ENCODE results near the gene EXOSC6. TPM values are rescaled to one million over a fixed set of nuclear protein-coding genes. Genes with fewer than 3 reads are reported as not detected.
A peak's percentile ranks its signal among the peaks of the same experiment; 100 is the strongest.

EXOSC6 gene
- 18.5 TPM for polyA plus RNA-seq (2013, experiment 1 of 2)
- 17.7 TPM for polyA plus RNA-seq (2013, experiment 2 of 2)

DNA sequence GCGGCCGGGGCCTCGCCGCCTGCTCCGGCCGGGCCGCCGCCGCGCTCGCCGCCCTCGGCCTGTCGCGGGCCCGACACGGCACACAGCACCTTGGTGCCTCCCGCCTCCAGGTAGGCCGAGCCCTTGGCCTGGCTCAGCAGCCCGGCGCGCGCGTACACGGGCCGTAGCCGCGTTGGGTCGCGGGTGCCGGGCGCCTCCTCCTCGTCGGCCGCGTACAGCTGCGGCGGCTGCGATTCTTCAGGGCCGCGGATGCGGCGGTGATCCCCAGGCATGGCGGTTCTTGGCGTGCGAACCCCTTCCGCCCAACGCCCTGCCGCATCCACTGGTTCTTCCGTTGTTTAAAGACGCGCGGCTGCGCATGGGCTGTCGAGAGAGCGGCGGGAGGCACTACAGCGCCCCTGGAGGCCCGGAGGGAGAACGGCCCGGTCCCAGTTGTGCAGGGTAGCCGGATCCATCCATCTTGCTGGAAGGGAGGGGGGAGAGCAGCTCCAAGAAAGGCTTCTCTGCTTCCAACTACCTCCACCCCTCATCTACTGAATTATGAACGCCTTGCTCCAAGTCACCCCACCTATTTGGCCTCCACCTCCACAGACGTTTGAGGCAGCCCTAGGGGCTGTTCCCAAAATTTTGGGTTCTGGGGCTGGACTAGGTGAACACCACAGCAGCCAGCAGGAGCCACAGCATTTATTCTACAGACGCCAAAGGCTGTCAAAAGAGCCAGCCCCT, at the start of gene EXOSC6:
Gene EXOSC6 (minus strand): TSS at position 312 of the 726 bp plus-strand sequence. CDS start 40 bp downstream, at position 272.
- Histone ChIP-seq H3K27ac (ENCODE audit: low read depth, low read length) (peak within 1 kb of the TSS; percentile 79), H3K56ac (ENCODE audit: low read length) (peak within 1 kb of the TSS; percentile 98), H3K9ac (ENCODE audit: low read length) (peak within 1 kb of the TSS; percentile 92), H3K27me3 (ENCODE audit: insufficient read depth, low read length, poor library complexity) (no peaks in the 10 kb centered on the region), H2BK15ac (replicated peaks; ENCODE audit: low read depth) (no peak within 1 kb of the TSS), H3K79me2 (ENCODE audit: control insufficient read depth, insufficient read depth, low read length) (peaks cover 14% of the 10 kb centered on the region), H2BK120ac (ENCODE audit: low read depth, low read length) (no peak within 1 kb of the TSS), H3K4me1 (ENCODE audit: control insufficient read depth, low read depth, low read length) (no peaks in the 10 kb centered on the region), H3K4me3 (ENCODE audit: low read length) (peak within 1 kb of the TSS; percentile 75), H3K4me2 (ENCODE audit: low read length) (peak within 1 kb of the TSS; percentile 75), H4K8ac (ENCODE audit: low read depth, low read length) (peak within 1 kb of the TSS; percentile 39), H3K79me1 (ENCODE audit: low read length) (no peaks in the 10 kb centered on the region), H2AK5ac (ENCODE audit: low read length) (no peak within 1 kb of the TSS), H3K23ac (ENCODE audit: low read length) (peak within 1 kb of the TSS; percentile 94), H3K4ac (ENCODE audit: low read depth, low read length) (peak within 1 kb of the TSS; percentile 76), H3K18ac (ENCODE audit: low read length) (peak within 1 kb of the TSS; percentile 41), H3K36me3 (ENCODE audit: control insufficient read depth, insufficient read depth, low read length) (peaks cover 26% of the 10 kb centered on the region), H2BK5ac (ENCODE audit: low read length) (peak within 1 kb of the TSS; percentile 35), H4K5ac (ENCODE audit: low read length) (no peak within 1 kb of the TSS)
- no CpG with 5 or more reads among the region's 65 CpGs for WGBS (ENCODE audit: extremely low coverage, insufficient coverage, low lambda C conversion rate)
- DNase-seq, result peak; percentile 97

DNA sequence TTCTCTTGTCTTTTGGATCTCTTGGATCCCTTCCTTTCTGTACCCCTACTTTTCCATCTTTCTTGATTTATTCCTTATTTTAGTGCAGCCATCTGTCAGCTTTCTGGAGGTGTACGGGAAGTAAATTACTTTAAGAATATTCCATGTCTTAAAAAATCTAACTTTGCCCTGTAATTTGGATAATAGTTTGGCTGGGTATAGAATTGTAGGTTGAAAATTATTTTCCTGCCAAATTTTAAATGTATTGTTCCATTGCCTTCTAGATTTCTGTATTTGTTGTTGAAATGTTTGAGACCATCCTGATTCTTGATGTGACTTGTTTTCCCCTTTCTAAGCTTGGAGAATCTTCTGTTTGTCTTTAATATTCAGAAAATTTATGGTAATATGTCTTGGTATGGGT, 49.4 kb upstream of the EXOSC6 start:
- Histone ChIP-seq H3K27ac (ENCODE audit: low read depth, low read length) (no peak overlapping the region), H3K9ac (ENCODE audit: low read length) (no peak overlapping the region), H3K23ac (ENCODE audit: low read length) (no peak overlapping the region), H3K4ac (ENCODE audit: low read depth, low read length) (no peak overlapping the region), H2BK120ac (ENCODE audit: low read depth, low read length) (no peak overlapping the region), H2BK15ac (replicated peaks; ENCODE audit: low read depth) (no peak overlapping the region), H3K79me1 (ENCODE audit: low read length) (peaks cover 6% of the 10 kb centered on the region), H2AK5ac (ENCODE audit: low read length) (no peak overlapping the region), H3K56ac (ENCODE audit: low read length) (no peak overlapping the region), H3K4me3 (ENCODE audit: low read length) (no peak overlapping the region), H3K4me1 (ENCODE audit: control insufficient read depth, low read depth, low read length) (peaks cover 8% of the 10 kb centered on the region), H3K27me3 (ENCODE audit: insufficient read depth, low read length, poor library complexity) (no peaks in the 10 kb centered on the region), H4K5ac (ENCODE audit: low read length) (no peak overlapping the region), H2BK5ac (ENCODE audit: low read length) (no peak overlapping the region), H3K18ac (ENCODE audit: low read length) (no peak overlapping the region), H4K8ac (ENCODE audit: low read depth, low read length) (no peak overlapping the region), H3K36me3 (ENCODE audit: control insufficient read depth, insufficient read depth, low read length) (no peaks in the 10 kb centered on the region), H3K79me2 (ENCODE audit: control insufficient read depth, insufficient read depth, low read length) (peaks cover 20% of the 10 kb centered on the region), H3K4me2 (ENCODE audit: low read length) (no peak overlapping the region)
- no peak for DNase-seq
- WGBS (ENCODE audit: extremely low coverage, insufficient coverage, low lambda C conversion rate), result no CpG with 5 or more reads among the region's 1 CpG

DNA sequence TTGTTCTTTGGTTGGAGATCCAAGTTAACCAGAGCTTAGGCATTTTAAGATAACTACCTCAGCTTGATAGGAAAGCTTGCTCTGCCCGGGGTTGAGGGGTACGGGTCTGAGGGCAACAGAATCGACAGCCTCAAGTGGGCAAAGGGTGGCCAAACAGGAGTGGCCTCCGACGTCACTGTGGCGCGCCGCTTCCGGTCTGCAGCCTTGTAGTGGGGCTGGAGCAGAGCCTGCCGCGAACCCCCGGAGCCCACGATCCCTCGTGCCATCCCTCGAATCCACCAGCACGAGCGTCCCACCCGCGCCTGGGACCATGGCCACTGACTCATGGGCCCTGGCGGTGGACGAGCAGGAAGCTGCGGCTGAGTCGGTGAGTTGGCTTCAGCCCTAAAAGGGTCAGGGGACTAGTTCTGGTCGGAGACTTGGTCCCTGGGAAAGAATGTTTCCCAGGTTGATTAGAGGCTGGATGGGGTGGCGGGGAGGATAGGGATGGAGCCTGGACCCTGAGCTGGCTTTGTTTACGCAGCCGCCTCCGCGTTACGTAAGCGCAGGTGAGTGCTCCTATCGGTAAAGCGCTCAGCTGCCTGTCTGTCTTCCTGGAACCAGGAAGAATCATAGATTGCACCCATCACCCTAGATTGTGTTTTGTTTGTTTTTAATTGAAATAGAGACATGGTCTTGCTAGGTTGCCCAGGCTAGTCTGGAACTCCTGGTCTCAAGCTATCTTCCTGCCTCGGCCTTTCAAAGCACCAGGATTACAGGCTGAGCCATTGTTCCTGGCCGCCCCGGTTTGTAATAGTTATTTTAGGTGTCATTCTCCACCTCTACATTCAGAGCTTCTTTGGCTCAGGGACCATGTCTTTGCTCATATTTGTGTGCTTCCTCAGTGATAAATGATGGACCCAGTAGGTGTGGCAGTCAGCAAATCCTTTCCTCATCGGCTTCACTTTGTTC, 47.5 kb upstream of the EXOSC6 start, which contains the start of gene DDX19B:
Gene DDX19B (plus strand): TSS at position 199 of the 951 bp plus-strand sequence. CDS start 112 bp downstream, at position 311.
- H3K79me1 ChIP-seq (ENCODE audit: low read length), result peaks cover 1% of the 10 kb centered on the region
- H3K56ac ChIP-seq (ENCODE audit: low read length), result peak within 1 kb of the TSS; percentile 100
- H3K79me2 ChIP-seq (ENCODE audit: control insufficient read depth, insufficient read depth, low read length), result peaks cover 16% of the 10 kb centered on the region
- no peak within 1 kb of the TSS for H2BK15ac ChIP-seq (replicated peaks; ENCODE audit: low read depth)
- peak; percentile 81 for DNase-seq
- H3K4me1 ChIP-seq (ENCODE audit: control insufficient read depth, low read depth, low read length), result peaks cover 4% of the 10 kb centered on the region
- peak within 1 kb of the TSS; percentile 11 for H2AK5ac ChIP-seq (ENCODE audit: low read length)
- H3K4ac ChIP-seq (ENCODE audit: low read depth, low read length), result no peak within 1 kb of the TSS
- H4K5ac ChIP-seq (ENCODE audit: low read length), result peak within 1 kb of the TSS; percentile 71
- no peak within 1 kb of the TSS for H3K23ac ChIP-seq (ENCODE audit: low read length)
- peak within 1 kb of the TSS; percentile 99 for H3K9ac ChIP-seq (ENCODE audit: low read length)
- H3K18ac ChIP-seq (ENCODE audit: low read length), result peak within 1 kb of the TSS; percentile 1
- H2BK5ac ChIP-seq (ENCODE audit: low read length), result peak within 1 kb of the TSS; percentile 93
- H4K8ac ChIP-seq (ENCODE audit: low read depth, low read length), result peak within 1 kb of the TSS; percentile 13
- peak within 1 kb of the TSS; percentile 5 for H3K4me2 ChIP-seq (ENCODE audit: low read length)
- H3K36me3 ChIP-seq (ENCODE audit: control insufficient read depth, insufficient read depth, low read length), result no peaks in the 10 kb centered on the region
- H3K4me3 ChIP-seq (ENCODE audit: low read length), result peak within 1 kb of the TSS; percentile 98
- WGBS (ENCODE audit: extremely low coverage, insufficient coverage, low lambda C conversion rate), result no CpG with 5 or more reads among the region's 37 CpGs
- no peaks in the 10 kb centered on the region for H3K27me3 ChIP-seq (ENCODE audit: insufficient read depth, low read length, poor library complexity)
- peak within 1 kb of the TSS; percentile 28 for H3K27ac ChIP-seq (ENCODE audit: low read depth, low read length)
- no peak within 1 kb of the TSS for H2BK120ac ChIP-seq (ENCODE audit: low read depth, low read length)

DNA sequence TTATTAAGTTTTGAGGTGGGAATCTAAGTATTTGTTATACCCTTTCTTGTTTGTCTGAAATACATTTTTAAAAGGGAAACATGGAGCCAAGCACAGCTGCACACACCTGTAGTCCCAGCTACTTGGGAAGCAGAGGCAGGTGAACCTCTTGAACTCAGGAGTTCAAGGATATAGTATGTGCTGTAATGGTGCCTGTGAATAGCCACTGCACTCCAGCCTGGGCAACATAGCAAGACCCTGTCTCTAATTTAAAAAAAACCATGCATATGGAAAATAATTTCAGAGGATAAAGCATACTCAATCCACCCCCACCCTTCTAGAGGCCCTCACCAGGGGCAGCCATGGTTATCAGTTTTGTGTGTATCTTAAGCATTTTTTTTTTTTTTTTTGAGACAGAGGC, 43.9 kb upstream of the EXOSC6 start:
- H3K23ac ChIP-seq (ENCODE audit: low read length), result no peak overlapping the region
- no peaks in the 10 kb centered on the region for H3K27me3 ChIP-seq (ENCODE audit: insufficient read depth, low read length, poor library complexity)
- H3K56ac ChIP-seq (ENCODE audit: low read length), result no peak overlapping the region
- no peak overlapping the region for H3K4ac ChIP-seq (ENCODE audit: low read depth, low read length)
- no peak overlapping the region for H3K9ac ChIP-seq (ENCODE audit: low read length)
- no peak overlapping the region for H4K8ac ChIP-seq (ENCODE audit: low read depth, low read length)
- no peak overlapping the region for H2BK15ac ChIP-seq (replicated peaks; ENCODE audit: low read depth)
- peaks cover 4% of the 10 kb centered on the region for H3K4me1 ChIP-seq (ENCODE audit: control insufficient read depth, low read depth, low read length)
- H3K18ac ChIP-seq (ENCODE audit: low read length), result no peak overlapping the region
- no peak overlapping the region for H4K5ac ChIP-seq (ENCODE audit: low read length)
- H3K36me3 ChIP-seq (ENCODE audit: control insufficient read depth, insufficient read depth, low read length), result no peaks in the 10 kb centered on the region
- no peak overlapping the region for H2AK5ac ChIP-seq (ENCODE audit: low read length)
- H3K79me2 ChIP-seq (ENCODE audit: control insufficient read depth, insufficient read depth, low read length), result peaks cover 12% of the 10 kb centered on the region
- H3K4me2 ChIP-seq (ENCODE audit: low read length), result no peak overlapping the region
- no peak overlapping the region for H2BK120ac ChIP-seq (ENCODE audit: low read depth, low read length)
- no peak for DNase-seq
- H3K4me3 ChIP-seq (ENCODE audit: low read length), result no peak overlapping the region
- H3K79me1 ChIP-seq (ENCODE audit: low read length), result peaks cover 1% of the 10 kb centered on the region
- no peak overlapping the region for H2BK5ac ChIP-seq (ENCODE audit: low read length)
- H3K27ac ChIP-seq (ENCODE audit: low read depth, low read length), result no peak overlapping the region

DNA sequence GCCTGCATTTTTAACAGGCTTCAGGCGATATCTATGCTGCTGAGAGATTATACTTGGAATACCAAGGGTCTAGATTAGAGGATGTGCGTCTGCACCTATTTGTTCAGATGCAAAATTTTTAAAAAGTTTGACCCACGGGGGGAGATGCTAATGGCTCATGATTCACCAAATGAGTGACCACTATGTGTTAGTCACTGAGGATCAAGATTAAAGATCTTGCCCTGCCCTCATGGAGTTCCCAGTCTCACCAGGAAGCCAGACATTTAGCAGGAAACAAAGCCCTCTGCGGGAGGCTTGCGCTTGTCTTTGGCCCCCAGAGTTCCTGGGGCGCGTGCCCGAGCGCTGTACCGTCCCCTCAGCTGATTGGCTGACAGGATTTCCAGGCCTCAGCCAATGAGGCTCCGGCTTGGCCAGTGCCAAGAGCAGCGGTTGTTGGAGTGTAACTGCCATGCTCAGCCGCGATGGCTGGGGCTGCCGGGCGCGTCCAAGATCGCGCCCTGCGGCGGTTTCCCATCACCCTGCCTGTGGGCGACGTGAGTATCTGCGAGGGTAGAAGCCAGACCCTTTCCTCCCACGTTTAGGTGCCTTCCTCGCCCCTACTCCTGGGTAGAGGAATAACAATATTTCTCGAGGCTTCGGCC, 42.8 kb upstream of the EXOSC6 start:
- no peak for DNase-seq

More for the DNA sequence above, 42.8 kb upstream of the EXOSC6 start:
- WGBS (ENCODE audit: extremely low coverage, insufficient coverage, low lambda C conversion rate), result no CpG with 5 or more reads among the region's 28 CpGs
- no peak overlapping the region for H3K23ac ChIP-seq (ENCODE audit: low read length)
- no peaks in the 10 kb centered on the region for H3K27me3 ChIP-seq (ENCODE audit: insufficient read depth, low read length, poor library complexity)
- H2BK5ac ChIP-seq (ENCODE audit: low read length), result no peak overlapping the region
- H3K18ac ChIP-seq (ENCODE audit: low read length), result no peak overlapping the region
- no peak overlapping the region for H3K4me3 ChIP-seq (ENCODE audit: low read length)
- H2BK120ac ChIP-seq (ENCODE audit: low read depth, low read length), result no peak overlapping the region
- no peak overlapping the region for H4K5ac ChIP-seq (ENCODE audit: low read length)
- H3K56ac ChIP-seq (ENCODE audit: low read length), result no peak overlapping the region
- H3K4ac ChIP-seq (ENCODE audit: low read depth, low read length), result no peak overlapping the region
- H3K4me2 ChIP-seq (ENCODE audit: low read length), result no peak overlapping the region
- no peaks in the 10 kb centered on the region for H3K79me1 ChIP-seq (ENCODE audit: low read length)
- H4K8ac ChIP-seq (ENCODE audit: low read depth, low read length), result no peak overlapping the region
- no peak overlapping the region for H2AK5ac ChIP-seq (ENCODE audit: low read length)
- H3K9ac ChIP-seq (ENCODE audit: low read length), result no peak overlapping the region
- H3K79me2 ChIP-seq (ENCODE audit: control insufficient read depth, insufficient read depth, low read length), result peaks cover 3% of the 10 kb centered on the region
- peaks cover 4% of the 10 kb centered on the region for H3K4me1 ChIP-seq (ENCODE audit: control insufficient read depth, low read depth, low read length)
- H2BK15ac ChIP-seq (replicated peaks; ENCODE audit: low read depth), result no peak overlapping the region
- H3K27ac ChIP-seq (ENCODE audit: low read depth, low read length), result no peak overlapping the region
- no peaks in the 10 kb centered on the region for H3K36me3 ChIP-seq (ENCODE audit: control insufficient read depth, insufficient read depth, low read length)
